Measurements from ENCODE around the gene LUZP2. TPM values are rescaled to one million over a fixed set of nuclear protein-coding genes. Genes with fewer than 3 reads are reported as not detected.

Gene LUZP2
- total and polyA plus RNA-seq, 10 donors, result 0.03 to 2.9 (median 0.40) TPM; not detected in 3

GRCh38 chr11:25066706-25067105, 569.9 kb downstream of the LUZP2 start:
- 44 to 67% (median 52%) methylated on average over 2 of the region's 2 CpGs for WGBS, 5 donors
- DNase-seq, result no peak
- H3K9me3 ChIP-seq, result peaks cover 0 to 6% (median 0%) of the 10 kb centered on the region in 8 donors

DNA sequence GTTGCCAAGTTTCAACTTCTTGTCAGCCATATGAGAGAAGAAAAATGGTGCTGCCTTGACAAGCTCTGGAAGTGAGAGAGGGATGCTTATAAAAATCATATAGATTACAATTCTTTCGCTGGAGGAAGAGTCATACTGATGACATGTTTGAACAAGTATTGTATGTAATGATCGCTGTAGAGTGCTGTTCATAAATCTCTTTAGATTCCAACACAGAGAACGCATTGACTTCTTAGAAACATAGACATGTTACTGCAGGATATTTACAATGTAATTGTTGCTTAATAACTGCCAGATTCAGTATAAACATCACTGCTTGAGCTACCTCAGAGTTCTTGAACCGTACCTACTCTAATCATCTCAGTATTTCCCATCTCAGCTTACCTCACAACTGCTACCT, 571.6 kb downstream of the LUZP2 start:
- no peaks in the 10 kb centered on the region for H3K27me3 ChIP-seq (replicated peaks in 1 of 7)
- DNase-seq, result no peak
- no peak overlapping the region for H3K4me3 ChIP-seq
- H3K36me3 ChIP-seq, result no peaks in the 10 kb centered on the region
- H3K9me3 ChIP-seq, result peaks cover 0 to 14% (median 4%) of the 10 kb centered on the region in 8 donors
- H3K27ac ChIP-seq, result no peak overlapping the region
- 83 to 93% (median 87%) methylated on average over 4 of the region's 4 CpGs for WGBS, 5 donors
- no peaks in the 10 kb centered on the region for H3K4me1 ChIP-seq
- no peak for TF ChIP-seq POLR2A (IDR thresholded peaks at IDR 0.05)
- TF ChIP-seq POLR2AphosphoS5 (IDR thresholded peaks at IDR 0.05), result no peak
- no peak for TF ChIP-seq CTCF (IDR thresholded peaks at IDR 0.05 in 8 of 11, conservative IDR thresholded peaks at IDR 0.05 in 3 of 11)
- intact Hi-C loops (cut with DNase I; ENCODE audit: low total_unique reads), result no loop called here

More at GRCh38 chr11:25066706-25067105, 569.9 kb downstream of the LUZP2 start:
- Histone ChIP-seq H3K27me3 (replicated peaks in 1 of 7) (no peaks in the 10 kb centered on the region), H3K36me3 (no peaks in the 10 kb centered on the region), H3K4me1 (no peaks in the 10 kb centered on the region), H3K27ac (no peak overlapping the region), H3K4me3 (no peak overlapping the region)
- intact Hi-C loops (cut with DNase I; ENCODE audit: low total_unique reads), result no loop called here
- no peak for TF ChIP-seq POLR2A (IDR thresholded peaks at IDR 0.05)
- no peak for TF ChIP-seq CTCF (IDR thresholded peaks at IDR 0.05 in 8 of 11, conservative IDR thresholded peaks at IDR 0.05 in 3 of 11)
- TF ChIP-seq POLR2AphosphoS5 (IDR thresholded peaks at IDR 0.05), result no peak

- Histone ChIP-seq H3K4me3 (no peak overlapping the region), H3K27ac (no peak overlapping the region), H3K36me3 (no peaks in the 10 kb centered on the region), H3K27me3 (replicated peaks in 1 of 7) (no peaks in the 10 kb centered on the region), H3K4me1 (no peaks in the 10 kb centered on the region), H3K9me3 (peaks cover 0 to 3% (median 0%) of the 10 kb centered on the region in 8 donors)
- DNase-seq, result peak; percentile 61
- intact Hi-C loops (cut with DNase I; ENCODE audit: low total_unique reads), result no loop called here
- TF ChIP-seq CTCF (IDR thresholded peaks at IDR 0.05 in 8 of 11, conservative IDR thresholded peaks at IDR 0.05 in 3 of 11) (no peak), POLR2AphosphoS5 (IDR thresholded peaks at IDR 0.05) (no peak), POLR2A (IDR thresholded peaks at IDR 0.05) (no peak)
- 80 to 91% (median 87%) methylated on average over 3 to 6 of the region's 6 CpGs for WGBS, 5 donors
Observed at GRCh38 chr11:25094085-25094802, 597.4 kb downstream of the LUZP2 start.

DNA sequence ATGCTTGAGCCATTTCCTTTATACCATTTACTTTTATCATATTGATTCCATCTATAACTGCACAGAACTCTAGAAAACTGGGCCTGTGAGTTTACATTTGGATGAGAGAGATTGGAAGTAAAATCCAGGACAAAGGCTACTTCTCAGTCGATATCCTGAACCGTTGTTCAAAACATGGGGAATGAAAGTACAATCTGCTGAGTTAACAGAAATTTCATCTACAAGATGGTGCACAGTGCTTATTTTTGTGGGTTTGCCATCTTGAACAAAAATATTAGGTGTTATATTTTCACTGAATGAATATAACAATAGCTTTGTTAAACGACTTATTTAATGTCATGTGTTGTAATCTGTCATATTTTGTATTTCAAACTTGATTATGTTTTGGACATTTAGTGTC, 622.6 kb downstream of the LUZP2 start:
- 73 to 93% (median 83%) methylated on average over 3 of the region's 3 CpGs for WGBS, 5 donors
- DNase-seq, result no peak
- Histone ChIP-seq H3K27ac (no peak overlapping the region), H3K9me3 (peaks cover 0 to 10% (median 0%) of the 10 kb centered on the region in 8 donors), H3K4me3 (no peak overlapping the region), H3K4me1 (no peaks in the 10 kb centered on the region), H3K36me3 (no peaks in the 10 kb centered on the region), H3K27me3 (replicated peaks in 1 of 7) (no peaks in the 10 kb centered on the region)
- no peak for TF ChIP-seq POLR2AphosphoS5 (IDR thresholded peaks at IDR 0.05)
- TF ChIP-seq POLR2A (IDR thresholded peaks at IDR 0.05), result no peak
- TF ChIP-seq CTCF (IDR thresholded peaks at IDR 0.05 in 8 of 11, conservative IDR thresholded peaks at IDR 0.05 in 3 of 11), result no peak
- intact Hi-C loops (cut with DNase I; ENCODE audit: low total_unique reads), result no loop called here
